Esophagus muscularis mucosa (tissue), 4 donors: ENCODE results near the gene TRAF3IP3. TPM values are rescaled to one million over a fixed set of nuclear protein-coding genes. Genes with fewer than 3 reads are reported as not detected.

Experiments
- DNase-seq: peaks from one replicate; pipeline ENCODE4 v3.0.0-alpha.2; 2017; ENCODE audit errors: extremely low spot score
- H3K27ac ChIP-seq, 4 donors: fragments of 200-600 bp; sonication (generic); replicated peaks in 1 of 4; 1 replicate in 3 of 4; 2 replicates in 1 of 4; pipeline ENCODE4 v1.5.1; 2016 to 2019; ENCODE audit warnings: mild to moderate bottlenecking in 1 of 4
- H3K27me3 ChIP-seq, 4 donors: fragments of 200-600 bp; sonication (generic); one replicate each; pipeline versions ENCODE4 v1.5.1 to v1.6.0; 2016 to 2019
- H3K36me3 ChIP-seq, 4 donors: fragments of 200-600 bp; sonication (generic); one replicate each; pipeline ENCODE4 v1.5.1; 2016 to 2019
- H3K4me1 ChIP-seq, 4 donors: fragments of 200-600 bp; sonication (generic); one replicate each; pipeline ENCODE4 v1.5.1; 2016 to 2019
- H3K4me3 ChIP-seq, 4 donors: fragments of 200-600 bp; sonication (generic); 1 replicate in 2 of 4; 2 replicates in 2 of 4; pipeline ENCODE4 v1.5.1; 2016 to 2019; ENCODE audit warnings: mild to moderate bottlenecking in 4 of 4, moderate library complexity in 1 of 4
- H3K9me3 ChIP-seq, 4 donors: fragments of 200-600 bp; sonication (generic); 1 replicate in 3 of 4; 2 replicates in 1 of 4; pipeline ENCODE4 v1.5.1; 2016 to 2019
- CTCF ChIP-seq, 3 experiments: fragments of 200-600 bp in 2 of 3; fragments of 450-650 bp in 1 of 3; sonication (generic) in 2 of 3; IDR thresholded peaks; one replicate each; pipeline ENCODE4 v1.5.1; 2017 to 2019; ENCODE audit warnings: antibody characterized with exemption in 3 of 3, mild to moderate bottlenecking in 2 of 3, moderate library complexity in 1 of 3
- EP300 ChIP-seq: sonication (generic); formaldehyde crosslinking; IDR thresholded peaks from one replicate; pipeline ENCODE4 v1.6.1; 2017; ENCODE audit warnings: antibody characterized with exemption
- POLR2A ChIP-seq: fragments of 450-650 bp; IDR thresholded peaks from one replicate; pipeline ENCODE4 v1.6.1; 2017; ENCODE audit warnings: antibody characterized with exemption, moderate library complexity, mild to moderate bottlenecking, low read depth
- POLR2AphosphoS5 ChIP-seq, 2 donors: sonication (generic); formaldehyde crosslinking; IDR thresholded peaks; one replicate each; pipeline ENCODE4 v1.6.1; 2017; ENCODE audit warnings: antibody characterized with exemption in 2 of 2
- WGBS: methylation state at CpG from one replicate; pipeline ENCODE4 v1.1.5; 2018; 5-methylcytosine and 5-hydroxymethylcytosine counted together
- intact Hi-C: fragments of 100-400 bp; cut with DNase I; formaldehyde crosslinking; loops from one replicate; pipeline ENCODE4 v1.15.1; 2023
- total RNA-seq, 4 donors: library from RNA; depleted of rRNA; stranded (reverse); fragments of >200 nt; gene quantifications; one replicate each; pipeline versions ENCODE4 v1.1.0 to v1.2.1, GENCODE V29; 2016

The TRAF3IP3 gene
- total RNA-seq, 4 donors from 2014 or later: 1.0 to 4.3 (median 2.8) TPM

- no peak for TF ChIP-seq EP300
- no peak for TF ChIP-seq CTCF (IDR thresholded peaks at IDR 0.05)
- TF ChIP-seq POLR2AphosphoS5 (IDR thresholded peaks at IDR 0.05): no peak
- no peak for TF ChIP-seq POLR2A
- no peak for DNase-seq
- no peak overlapping the region for H3K4me3 ChIP-seq
- H3K27ac ChIP-seq: no peak overlapping the region
- intact Hi-C loops: no loop called here
- peaks cover 0 to 5% (median 4%) of the 10 kb centered on the region in 4 donors for H3K4me1 ChIP-seq
- H3K27me3 ChIP-seq: peaks cover 0 to 7% (median 0%) of the 10 kb centered on the region in 4 donors
- H3K36me3 ChIP-seq: no peaks in the 10 kb centered on the region
- no peaks in the 10 kb centered on the region for H3K9me3 ChIP-seq
- 68% methylated on average over 7 of the region's 7 CpGs for WGBS
Observed at GRCh38 chr1:209822706-209823105, 66.9 kb downstream of the TRAF3IP3 start.

- no peaks in the 10 kb centered on the region for H3K9me3 ChIP-seq
- TF ChIP-seq CTCF (IDR thresholded peaks at IDR 0.05): peak; percentile 52 to 77 (median 55)
- TF ChIP-seq EP300: no peak
- no peaks in the 10 kb centered on the region for H3K36me3 ChIP-seq
- peaks cover under 1 to 7% (median 5%) of the 10 kb centered on the region in 4 donors for H3K4me1 ChIP-seq
- WGBS: 40% methylated on average over 12 of the region's 12 CpGs
- peaks cover 0 to 7% (median 0%) of the 10 kb centered on the region in 4 donors for H3K27me3 ChIP-seq
- no peak overlapping the region for H3K4me3 ChIP-seq
- DNase-seq: peak; percentile 68
- H3K27ac ChIP-seq: no peak overlapping the region
- intact Hi-C loops: no loop called here
Observed at GRCh38 chr1:209823143-209824041, 67.5 kb downstream of the TRAF3IP3 start.

GRCh38 chr1:209825591-209826434 is 70.0 kb downstream of the TRAF3IP3 start:
- DNase-seq: peak; percentile 91
- no peak overlapping the region for H3K4me3 ChIP-seq
- H3K36me3 ChIP-seq: peaks cover 0 to 7% (median 2%) of the 10 kb centered on the region in 4 donors
- no peaks in the 10 kb centered on the region for H3K9me3 ChIP-seq
- H3K27me3 ChIP-seq: no peaks in the 10 kb centered on the region
- TF ChIP-seq POLR2AphosphoS5 (IDR thresholded peaks at IDR 0.05) (no peak), CTCF (IDR thresholded peaks at IDR 0.05) (no peak), POLR2A (no peak), EP300 (no peak)
- no peak overlapping the region for H3K27ac ChIP-seq
- intact Hi-C loops: loop anchor here (2.0 kb wide), 1 partner anchor 39 kb away; no protein-coding TSS in a partner anchor
- peaks cover 12 to 21% (median 19%) of the 10 kb centered on the region in 4 donors for H3K4me1 ChIP-seq
- WGBS: 82% methylated on average over 11 of the region's 11 CpGs

- peak within 1 kb of the TSS; percentile 67 to 86 (median 82) for H3K4me3 ChIP-seq
- intact Hi-C loops: loop anchor here (2.0 kb wide), 1 partner anchor 41 kb away; no protein-coding TSS in a partner anchor
- peak; percentile 97 for DNase-seq
- peaks cover 6 to 24% (median 16%) of the 10 kb centered on the region in 4 donors for H3K36me3 ChIP-seq
- H3K4me1 ChIP-seq: peaks cover 12 to 21% (median 19%) of the 10 kb centered on the region in 4 donors
- H3K27ac ChIP-seq: peak within 1 kb of the TSS; percentile 64 to 74 (median 72)
- TF ChIP-seq POLR2AphosphoS5 (IDR thresholded peaks at IDR 0.05): peak; percentile 83 to 98
- no peak for TF ChIP-seq POLR2A
- TF ChIP-seq CTCF (IDR thresholded peaks at IDR 0.05): peak; percentile 74 to 87 (median 76)
- no peak for TF ChIP-seq EP300
- no peaks in the 10 kb centered on the region for H3K9me3 ChIP-seq
- 35% methylated on average over 28 of the region's 51 CpGs for WGBS
- no peaks in the 10 kb centered on the region for H3K27me3 ChIP-seq
Observed at GRCh38 chr1:209827384-209828262, 71.8 kb downstream of the TRAF3IP3 start, which contains the start of gene UTP25. UTP25 (plus strand) TSS chr1:209827972; CDS start chr1:209828064, 92 bp downstream.
